ENCODE results near the gene RAB8B. TPM values are rescaled to one million over a fixed set of nuclear protein-coding genes. Genes with fewer than 3 reads are reported as not detected.

The RAB8B gene
- 10 to 100 TPM in 11 of 12 donors, not detected in 1; 17.0 to 58.1 (median 22.8) TPM for polyA plus RNA-seq (ENCODE audit: insufficient read length in 12 of 12)
- long read RNA-seq, donor 1, full-length matches to known transcripts, result 7 of 7 reads
- long read RNA-seq, donor 1, partial matches to known transcripts, result 0 of 7 reads
- long read RNA-seq, donor 1, other reads (novel, unspliced or antisense), result 0 of 7 reads
- long read RNA-seq, donor 2, full-length matches to known transcripts, result 7 of 7 reads
- long read RNA-seq, donor 2, partial matches to known transcripts, result 0 of 7 reads
- long read RNA-seq, donor 2, other reads (novel, unspliced or antisense), result 0 of 7 reads
- long read RNA-seq, donor 3, full-length matches to known transcripts, result 2 of 2 reads
- long read RNA-seq, donor 3, partial matches to known transcripts, result 0 of 2 reads
- long read RNA-seq, donor 3, other reads (novel, unspliced or antisense), result 0 of 2 reads
- long read RNA-seq, donor 4, full-length matches to known transcripts, result 3 of 3 reads
- long read RNA-seq, donor 4, partial matches to known transcripts, result 0 of 3 reads
- long read RNA-seq, donor 4, other reads (novel, unspliced or antisense), result 0 of 3 reads
- long read RNA-seq, donor 5, full-length matches to known transcripts, result 8 of 8 reads
- long read RNA-seq, donor 5, partial matches to known transcripts, result 0 of 8 reads
- long read RNA-seq, donor 5, other reads (novel, unspliced or antisense), result 0 of 8 reads
- long read RNA-seq, donor 6, full-length matches to known transcripts, result 10 of 10 reads
- long read RNA-seq, donor 6, partial matches to known transcripts, result 0 of 10 reads
- long read RNA-seq, donor 6, other reads (novel, unspliced or antisense), result 0 of 10 reads
- long read RNA-seq, donor 7, full-length matches to known transcripts, result 4 of 4 reads
- long read RNA-seq, donor 7, partial matches to known transcripts, result 0 of 4 reads
- long read RNA-seq, donor 7, other reads (novel, unspliced or antisense), result 0 of 4 reads
- long read RNA-seq, donor 8, full-length matches to known transcripts, result 3 of 3 reads
- long read RNA-seq, donor 8, partial matches to known transcripts, result 0 of 3 reads
- long read RNA-seq, donor 8, other reads (novel, unspliced or antisense), result 0 of 3 reads
- long read RNA-seq, donor 9, full-length matches to known transcripts, result 3 of 3 reads
- long read RNA-seq, donor 9, partial matches to known transcripts, result 0 of 3 reads
- long read RNA-seq, donor 9, other reads (novel, unspliced or antisense), result 0 of 3 reads
- long read RNA-seq, donor 10, full-length matches to known transcripts, result 6 of 6 reads
- long read RNA-seq, donor 10, partial matches to known transcripts, result 0 of 6 reads
- long read RNA-seq, donor 10, other reads (novel, unspliced or antisense), result 0 of 6 reads
- long read RNA-seq, donor 11, full-length matches to known transcripts, result 5 of 5 reads
- long read RNA-seq, donor 11, partial matches to known transcripts, result 0 of 5 reads
- long read RNA-seq, donor 11, other reads (novel, unspliced or antisense), result 0 of 5 reads

- peak; percentile 96 for DNase-seq
Measured at GRCh38 chr15:63188926-63189871, at the start of gene RAB8B. Gene RAB8B, plus strand, starts transcription at chr15:63189606. Its CDS starts 19 bp downstream, at chr15:63189625.

GRCh38 chr15:63140936-63141335, 48.5 kb upstream of the RAB8B start:
- DNase-seq, result no peak

GRCh38 chr15:63145426-63145825, 44.0 kb upstream of the RAB8B start:
- no peak for DNase-seq

- no peak for DNase-seq
Measured at GRCh38 chr15:63146684-63147083, 42.7 kb upstream of the RAB8B start.

GRCh38 chr15:63151665-63152064, 37.7 kb upstream of the RAB8B start:
- no peak for DNase-seq

GRCh38 chr15:63155486-63155885, 33.9 kb upstream of the RAB8B start:
- no peak for DNase-seq

GRCh38 chr15:63156086-63156710, 33.2 kb upstream of the RAB8B start:
- DNase-seq, result no peak

GRCh38 chr15:63156755-63157117, 32.7 kb upstream of the RAB8B start:
- DNase-seq, result peak; percentile 54

- peak; percentile 94 for DNase-seq
Measured at GRCh38 chr15:63157118-63157843, 32.1 kb upstream of the RAB8B start, which contains the start of gene RPS27L. Gene RPS27L, minus strand, starts transcription at chr15:63157477. Its CDS starts 72 bp downstream, at chr15:63157405.

- DNase-seq, result peak; percentile 79
Measured at GRCh38 chr15:63157891-63158431, 31.4 kb upstream of the RAB8B start.

- DNase-seq, result no peak
Measured at GRCh38 chr15:63160638-63161037, 28.8 kb upstream of the RAB8B start.

- DNase-seq, result no peak
Measured at GRCh38 chr15:63163217-63163616, 26.2 kb upstream of the RAB8B start.

GRCh38 chr15:63165166-63165859, 24.1 kb upstream of the RAB8B start:
- no peak for DNase-seq

- DNase-seq, result no peak
Measured at GRCh38 chr15:63166219-63166618, 23.2 kb upstream of the RAB8B start.

GRCh38 chr15:63169788-63170187, 19.6 kb upstream of the RAB8B start:
- DNase-seq, result no peak

- DNase-seq, result no peak
Measured at GRCh38 chr15:63172376-63172775, 17.0 kb upstream of the RAB8B start.

- no peak for DNase-seq
Measured at GRCh38 chr15:63172851-63173451, 16.5 kb upstream of the RAB8B start.

- no peak for DNase-seq
Measured at GRCh38 chr15:63176302-63176701, 13.1 kb upstream of the RAB8B start.
